Transverse colon (tissue), 4 donors: Measurements from ENCODE around the gene DHX40.

Experiments
- EP300 ChIP-seq: sonication (generic); formaldehyde crosslinking; IDR thresholded peaks from one replicate; pipeline ENCODE4 v1.6.1; 2017; ENCODE audit warnings: antibody characterized with exemption, low read depth
- POLR2A ChIP-seq: fragments of 450-650 bp; IDR thresholded peaks from one replicate; pipeline ENCODE4 v1.6.1; 2016; ENCODE audit warnings: antibody characterized with exemption, mild to moderate bottlenecking, moderate library complexity
- POLR2AphosphoS5 ChIP-seq, 3 donors: sonication (generic); formaldehyde crosslinking; IDR thresholded peaks; one replicate each; pipeline ENCODE4 v1.6.1; 2016; ENCODE audit warnings: antibody characterized with exemption in 3 of 3
- TF ChIP-seq, protein P1 (sequence below), 5 experiments: fragments of 200-600 bp in 3 of 5; fragments of 450-650 bp in 2 of 5; sonication (generic) in 3 of 5; IDR thresholded peaks; 1 replicate in 2 of 5; 2 replicates in 3 of 5; pipeline ENCODE4 v1.5.1; 2016 to 2017; ENCODE audit warnings: antibody characterized with exemption in 5 of 5, inconsistent platforms in 3 of 5, mild to moderate bottlenecking in 2 of 5, moderate library complexity in 1 of 5

DNA sequence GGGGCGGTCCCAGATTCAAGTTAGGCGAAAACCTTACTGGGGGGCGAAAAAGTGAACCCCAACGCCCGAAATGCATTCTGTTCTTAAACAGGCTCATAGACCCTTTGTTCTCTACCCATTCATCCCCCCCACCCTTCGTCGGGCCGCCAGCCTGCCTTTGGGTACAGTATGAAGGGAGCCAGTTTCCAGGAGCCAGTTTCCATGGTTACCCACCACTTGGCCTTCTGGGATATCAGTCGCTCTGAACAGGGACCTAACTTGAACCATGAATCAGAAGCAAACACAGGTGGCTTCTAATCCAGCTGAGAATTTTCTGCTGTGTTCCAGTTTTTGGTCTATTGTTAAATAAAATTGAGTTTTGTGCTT, 532 bp downstream of the DHX40 start:
- TF ChIP-seq EP300 (no peak), POLR2AphosphoS5 (IDR thresholded peaks at IDR 0.05) (no peak), POLR2A (no peak)
- TF ChIP-seq, protein P1, sequence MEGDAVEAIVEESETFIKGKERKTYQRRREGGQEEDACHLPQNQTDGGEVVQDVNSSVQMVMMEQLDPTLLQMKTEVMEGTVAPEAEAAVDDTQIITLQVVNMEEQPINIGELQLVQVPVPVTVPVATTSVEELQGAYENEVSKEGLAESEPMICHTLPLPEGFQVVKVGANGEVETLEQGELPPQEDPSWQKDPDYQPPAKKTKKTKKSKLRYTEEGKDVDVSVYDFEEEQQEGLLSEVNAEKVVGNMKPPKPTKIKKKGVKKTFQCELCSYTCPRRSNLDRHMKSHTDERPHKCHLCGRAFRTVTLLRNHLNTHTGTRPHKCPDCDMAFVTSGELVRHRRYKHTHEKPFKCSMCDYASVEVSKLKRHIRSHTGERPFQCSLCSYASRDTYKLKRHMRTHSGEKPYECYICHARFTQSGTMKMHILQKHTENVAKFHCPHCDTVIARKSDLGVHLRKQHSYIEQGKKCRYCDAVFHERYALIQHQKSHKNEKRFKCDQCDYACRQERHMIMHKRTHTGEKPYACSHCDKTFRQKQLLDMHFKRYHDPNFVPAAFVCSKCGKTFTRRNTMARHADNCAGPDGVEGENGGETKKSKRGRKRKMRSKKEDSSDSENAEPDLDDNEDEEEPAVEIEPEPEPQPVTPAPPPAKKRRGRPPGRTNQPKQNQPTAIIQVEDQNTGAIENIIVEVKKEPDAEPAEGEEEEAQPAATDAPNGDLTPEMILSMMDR (IDR thresholded peaks at IDR 0.05): no peak
